ENCODE measurements around the gene TECRL.

TECRL gene, protein sequence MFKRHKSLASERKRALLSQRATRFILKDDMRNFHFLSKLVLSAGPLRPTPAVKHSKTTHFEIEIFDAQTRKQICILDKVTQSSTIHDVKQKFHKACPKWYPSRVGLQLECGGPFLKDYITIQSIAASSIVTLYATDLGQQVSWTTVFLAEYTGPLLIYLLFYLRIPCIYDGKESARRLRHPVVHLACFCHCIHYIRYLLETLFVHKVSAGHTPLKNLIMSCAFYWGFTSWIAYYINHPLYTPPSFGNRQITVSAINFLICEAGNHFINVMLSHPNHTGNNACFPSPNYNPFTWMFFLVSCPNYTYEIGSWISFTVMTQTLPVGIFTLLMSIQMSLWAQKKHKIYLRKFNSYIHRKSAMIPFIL

DNA sequence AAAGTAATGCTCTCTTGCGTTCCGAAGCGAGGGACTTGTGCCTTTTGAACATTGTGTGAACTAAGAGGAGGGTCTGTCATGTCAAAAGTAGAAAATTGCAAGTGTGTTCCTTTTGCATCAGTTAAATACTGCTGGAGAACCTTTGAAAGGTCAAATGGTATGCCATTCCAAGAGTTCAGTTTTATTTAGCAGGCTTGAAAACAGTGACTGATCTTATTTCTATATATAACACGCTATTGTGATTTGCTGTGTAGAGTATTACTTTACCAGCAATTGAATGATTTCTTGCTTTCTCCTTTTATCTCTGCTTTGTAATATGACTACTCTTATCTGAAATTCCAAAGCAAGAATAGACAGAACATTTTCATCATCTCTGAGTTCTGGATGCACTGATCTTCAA lies at the start of gene TECRL:
TSS of gene TECRL (minus strand) at position 151 of the 400 bp plus-strand sequence. CDS start at position 52, 99 bp downstream.
- H3K4me3 ChIP-seq (ENCODE audit: low read depth, low read length): no peak within 1 kb of the TSS
- TF ChIP-seq, protein P1, sequence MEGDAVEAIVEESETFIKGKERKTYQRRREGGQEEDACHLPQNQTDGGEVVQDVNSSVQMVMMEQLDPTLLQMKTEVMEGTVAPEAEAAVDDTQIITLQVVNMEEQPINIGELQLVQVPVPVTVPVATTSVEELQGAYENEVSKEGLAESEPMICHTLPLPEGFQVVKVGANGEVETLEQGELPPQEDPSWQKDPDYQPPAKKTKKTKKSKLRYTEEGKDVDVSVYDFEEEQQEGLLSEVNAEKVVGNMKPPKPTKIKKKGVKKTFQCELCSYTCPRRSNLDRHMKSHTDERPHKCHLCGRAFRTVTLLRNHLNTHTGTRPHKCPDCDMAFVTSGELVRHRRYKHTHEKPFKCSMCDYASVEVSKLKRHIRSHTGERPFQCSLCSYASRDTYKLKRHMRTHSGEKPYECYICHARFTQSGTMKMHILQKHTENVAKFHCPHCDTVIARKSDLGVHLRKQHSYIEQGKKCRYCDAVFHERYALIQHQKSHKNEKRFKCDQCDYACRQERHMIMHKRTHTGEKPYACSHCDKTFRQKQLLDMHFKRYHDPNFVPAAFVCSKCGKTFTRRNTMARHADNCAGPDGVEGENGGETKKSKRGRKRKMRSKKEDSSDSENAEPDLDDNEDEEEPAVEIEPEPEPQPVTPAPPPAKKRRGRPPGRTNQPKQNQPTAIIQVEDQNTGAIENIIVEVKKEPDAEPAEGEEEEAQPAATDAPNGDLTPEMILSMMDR (IDR thresholded peaks at IDR 0.05; ENCODE audit: low read depth, low read length): no peak

DNA sequence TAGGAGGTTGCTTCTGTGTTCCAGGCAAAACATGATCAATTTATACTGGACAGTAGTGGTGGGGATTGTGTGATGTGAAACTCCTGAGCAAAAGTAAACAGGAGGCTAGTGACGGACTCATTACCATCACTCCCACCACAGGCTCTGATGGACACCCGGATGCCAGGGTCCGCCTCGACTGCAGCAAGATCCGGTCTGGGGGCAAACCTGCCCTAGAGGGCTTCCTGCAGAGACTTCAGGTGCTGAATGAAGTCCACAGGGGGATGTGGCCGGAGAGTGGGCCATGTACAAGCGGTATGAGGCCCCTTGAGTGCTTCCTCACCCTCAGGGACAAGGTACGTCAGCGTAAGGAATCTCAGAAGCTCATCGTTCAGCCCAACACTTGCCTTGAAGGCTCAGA lies 23.4 kb upstream of the TECRL start:
- no peak overlapping the region for H3K4me3 ChIP-seq (ENCODE audit: low read depth, low read length)
- TF ChIP-seq, protein P1 (IDR thresholded peaks at IDR 0.05; ENCODE audit: low read depth, low read length): no peak

DNA sequence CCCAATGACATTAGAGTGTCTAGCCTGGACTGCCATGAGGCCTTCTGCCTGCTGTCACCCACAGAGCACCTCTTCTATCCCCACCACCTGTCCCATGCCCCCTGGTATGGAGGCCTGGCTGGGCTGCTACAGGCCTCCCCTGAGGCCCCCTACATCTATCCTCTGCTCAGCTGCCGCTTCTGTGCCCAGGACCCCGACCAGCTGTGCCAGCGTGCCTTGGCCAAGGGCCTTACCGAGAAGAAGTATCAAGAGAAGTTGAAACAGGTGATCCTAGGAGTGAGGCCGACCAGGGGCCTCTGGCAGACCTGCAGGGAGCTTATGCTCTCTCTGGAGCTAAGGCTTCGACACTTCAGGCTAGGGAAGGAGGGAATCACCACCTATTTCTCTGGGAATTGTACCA lies 21.7 kb upstream of the TECRL start:
- no peak overlapping the region for H3K4me3 ChIP-seq (ENCODE audit: low read depth, low read length)
- TF ChIP-seq, protein P1 (IDR thresholded peaks at IDR 0.05; ENCODE audit: low read depth, low read length): no peak

DNA sequence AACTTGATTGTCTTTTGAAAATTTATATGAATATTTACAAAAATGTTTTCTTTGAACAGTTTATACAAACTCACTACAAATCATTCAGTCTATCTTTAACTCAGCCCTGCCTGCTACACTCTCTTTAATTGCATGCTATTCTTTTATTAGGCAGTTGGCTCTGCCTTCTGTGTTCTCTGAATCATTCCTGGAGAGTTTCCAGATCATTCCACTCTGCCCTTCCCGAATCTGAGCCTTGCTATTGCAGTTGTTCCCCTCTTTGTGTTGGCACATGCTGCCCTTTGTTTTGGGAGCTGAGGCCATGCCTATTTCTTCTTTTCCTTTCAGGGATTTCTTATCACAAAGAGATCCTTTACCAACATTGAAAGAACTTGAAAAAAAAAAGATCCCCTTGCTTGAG lies 8.7 kb upstream of the TECRL start:
- TF ChIP-seq, protein P1 (IDR thresholded peaks at IDR 0.05; ENCODE audit: low read depth, low read length): no peak

DNA sequence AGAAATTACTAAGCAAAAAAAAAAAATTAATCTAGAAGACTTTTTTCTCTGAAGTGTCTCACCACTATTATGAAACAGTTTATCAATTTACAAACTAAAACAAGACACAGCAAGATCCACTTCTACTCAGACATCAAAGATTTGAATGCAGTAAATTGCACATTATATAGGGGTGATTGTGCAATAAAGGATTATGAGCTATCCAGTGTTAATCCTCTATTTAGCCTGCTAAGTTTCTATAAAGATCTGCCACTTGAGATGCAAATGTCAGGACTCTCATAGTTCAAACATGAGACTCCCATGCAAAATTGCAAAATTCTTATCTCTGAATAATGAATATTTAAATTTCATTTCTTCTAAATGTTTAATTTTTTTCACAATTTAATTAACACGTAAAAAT lies 2.2 kb downstream of the TECRL start:
- TF ChIP-seq, protein P1 (IDR thresholded peaks at IDR 0.05; ENCODE audit: low read depth, low read length): no peak
- H3K4me3 ChIP-seq (ENCODE audit: low read depth, low read length): no peak overlapping the region

More for the DNA sequence above, 8.7 kb upstream of the TECRL start:
- no peak overlapping the region for H3K4me3 ChIP-seq (ENCODE audit: low read depth, low read length)

DNA sequence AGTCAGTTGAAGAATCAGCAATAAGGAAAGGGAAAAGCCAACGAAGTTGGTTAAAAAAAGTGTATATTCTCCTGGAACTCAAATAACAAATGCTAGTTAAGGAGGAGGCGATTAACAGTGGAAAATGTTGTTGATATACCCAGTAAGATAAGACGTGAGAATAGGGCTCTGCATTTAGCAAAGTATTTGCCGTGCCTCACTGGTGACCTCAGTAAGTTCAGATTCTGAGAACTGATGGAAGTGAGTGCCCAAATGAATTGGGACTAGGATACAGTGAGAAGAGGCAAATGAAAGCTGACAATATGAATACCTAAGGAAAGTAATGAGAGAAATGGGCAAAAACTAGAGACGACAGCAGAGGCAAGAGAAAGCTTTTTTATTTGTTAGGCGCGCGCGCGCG lies 3.5 kb downstream of the TECRL start:
- TF ChIP-seq, protein P1 (IDR thresholded peaks at IDR 0.05; ENCODE audit: low read depth, low read length): no peak
- no peak overlapping the region for H3K4me3 ChIP-seq (ENCODE audit: low read depth, low read length)

DNA sequence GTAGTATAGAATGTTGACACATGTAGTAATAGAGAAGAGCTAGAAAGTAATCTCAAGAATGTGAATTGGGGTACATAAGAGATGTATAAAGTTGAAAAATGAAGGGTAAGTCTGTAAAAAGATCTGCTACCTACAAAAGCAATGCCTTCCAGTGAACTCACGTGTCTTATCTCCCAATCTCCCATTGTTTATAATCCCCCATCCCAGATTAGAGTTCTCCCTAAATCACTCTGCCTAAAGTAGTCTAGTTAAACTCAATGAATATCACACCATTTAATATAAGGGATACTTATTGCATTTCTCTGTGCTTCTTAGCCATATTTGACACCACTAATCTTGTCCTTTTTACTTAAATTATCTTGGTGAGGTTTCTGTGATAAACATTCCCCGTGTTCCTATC lies 6.6 kb downstream of the TECRL start:
- no peak overlapping the region for H3K4me3 ChIP-seq (ENCODE audit: low read depth, low read length)
- TF ChIP-seq, protein P1 (IDR thresholded peaks at IDR 0.05; ENCODE audit: low read depth, low read length): no peak

Measured in WI38 (cell line).